ENCODE results near the gene RGS2. TPM values are rescaled to one million over a fixed set of nuclear protein-coding genes. Genes with fewer than 3 reads are reported as not detected.

The RGS2 gene
- total RNA-seq, 2 experiments from 2014 or later: 11.7 to 11.8 TPM

- no peak for DNase-seq
- H3K36me3 Mint-ChIP-seq (ENCODE audit: low read depth): no peaks in the 10 kb centered on the region
- no peaks in the 10 kb centered on the region for H3K27me3 Mint-ChIP-seq (ENCODE audit: low read depth)
- intact Hi-C loops (cut with micrococcal nuclease): loop anchor here (10.0 kb wide), 1 partner anchor 453 kb away; no protein-coding TSS in a partner anchor
- peaks cover 2% of the 10 kb centered on the region for H3K4me1 Mint-ChIP-seq (ENCODE audit: low read depth)
- H3K27ac Mint-ChIP-seq: no peak overlapping the region
- H3K4me3 Mint-ChIP-seq: no peak overlapping the region
- no peaks in the 10 kb centered on the region for H3K9me3 Mint-ChIP-seq
- CTCF ChIA-PET: no interaction called here
Observed at GRCh38 chr1:192801451-192801850, 7.4 kb upstream of the RGS2 start.

GRCh38 chr1:192802406-192802805 lies 6.4 kb upstream of the RGS2 start:
- Mint-ChIP-seq H3K4me1 (ENCODE audit: low read depth) (peaks cover 10% of the 10 kb centered on the region), H3K36me3 (ENCODE audit: low read depth) (no peaks in the 10 kb centered on the region), H3K4me3 (no peak overlapping the region), H3K27me3 (ENCODE audit: low read depth) (no peaks in the 10 kb centered on the region), H3K9me3 (no peaks in the 10 kb centered on the region), H3K27ac (no peak overlapping the region)
- no peak for DNase-seq
- intact Hi-C loops (cut with micrococcal nuclease): loop anchor here (10.0 kb wide), 1 partner anchor 452 kb away; no protein-coding TSS in a partner anchor
- CTCF ChIA-PET: interaction anchor here (1.2 kb wide), 1 partner anchor 196 kb away, joined by 3 read pairs; no protein-coding TSS in a partner anchor

- no peak overlapping the region for H3K27ac Mint-ChIP-seq
- no peaks in the 10 kb centered on the region for H3K9me3 Mint-ChIP-seq
- H3K36me3 Mint-ChIP-seq (ENCODE audit: low read depth): no peaks in the 10 kb centered on the region
- CTCF ChIA-PET: interaction anchor here (0.6 to 1.8 kb wide), 2 partner anchors 12 to 59 kb away, joined by 4 to 5 read pairs; no protein-coding TSS in a partner anchor
- peaks cover 20% of the 10 kb centered on the region for H3K4me1 Mint-ChIP-seq (ENCODE audit: low read depth)
- DNase-seq: no peak
- intact Hi-C loops (cut with micrococcal nuclease): loop anchor here (10.0 kb wide), 1 partner anchor 451 kb away; no protein-coding TSS in a partner anchor
- H3K27me3 Mint-ChIP-seq (ENCODE audit: low read depth): no peaks in the 10 kb centered on the region
- H3K4me3 Mint-ChIP-seq: no peak overlapping the region
Observed at GRCh38 chr1:192803501-192803900, 5.3 kb upstream of the RGS2 start.

GRCh38 chr1:192805832-192806323 lies 3.0 kb upstream of the RGS2 start:
- Mint-ChIP-seq H3K4me3 (no peak overlapping the region), H3K27ac (no peak overlapping the region), H3K9me3 (no peaks in the 10 kb centered on the region), H3K27me3 (ENCODE audit: low read depth) (no peaks in the 10 kb centered on the region), H3K36me3 (ENCODE audit: low read depth) (peaks cover 1% of the 10 kb centered on the region), H3K4me1 (ENCODE audit: low read depth) (peaks cover 31% of the 10 kb centered on the region)
- CTCF ChIA-PET: interaction anchor here (0.7 to 2.1 kb wide), 12 partner anchors 44 to 329 kb away, joined by 3 to 9 read pairs (median 4); partner anchors contain the start of genes CDC73 and UCHL5
- intact Hi-C loops (cut with micrococcal nuclease): loop anchor here (1.0 to 10.0 kb wide), 11 partner anchors 225 to 1246 kb away; partner anchors contain the start of gene GLRX2
- peak; percentile 11 for DNase-seq

- intact Hi-C loops (cut with micrococcal nuclease): loop anchor here (1.0 to 10.0 kb wide), 16 partner anchors 97 to 1482 kb away; partner anchors contain the start of gene GLRX2
- Mint-ChIP-seq H3K4me3 (peak overlapping the region; percentile 96), H3K36me3 (ENCODE audit: low read depth) (peaks cover 5% of the 10 kb centered on the region), H3K27me3 (ENCODE audit: low read depth) (no peaks in the 10 kb centered on the region), H3K27ac (peak overlapping the region; percentile 56), H3K9me3 (no peaks in the 10 kb centered on the region), H3K4me1 (ENCODE audit: low read depth) (peaks cover 31% of the 10 kb centered on the region)
- DNase-seq: peak; percentile 20
- CTCF ChIA-PET: interaction anchor here (0.6 to 2.1 kb wide), 15 partner anchors 37 to 1629 kb away, joined by 3 to 13 read pairs (median 4); partner anchors contain the start of genes CDC73 and UCHL5
Observed at GRCh38 chr1:192807211-192808162, 1.4 kb upstream of the RGS2 start.

- H3K4me1 Mint-ChIP-seq (ENCODE audit: low read depth): peaks cover 31% of the 10 kb centered on the region
- peak overlapping the region; percentile 96 for H3K4me3 Mint-ChIP-seq
- H3K27me3 Mint-ChIP-seq (ENCODE audit: low read depth): no peaks in the 10 kb centered on the region
- no peaks in the 10 kb centered on the region for H3K9me3 Mint-ChIP-seq
- CTCF ChIA-PET: interaction anchor here (0.6 to 1.8 kb wide), 6 partner anchors 60 to 1628 kb away, joined by 3 to 13 read pairs (median 4); no protein-coding TSS in a partner anchor
- peak; percentile 12 for DNase-seq
- no peak overlapping the region for H3K27ac Mint-ChIP-seq
- peaks cover 5% of the 10 kb centered on the region for H3K36me3 Mint-ChIP-seq (ENCODE audit: low read depth)
- intact Hi-C loops (cut with micrococcal nuclease): loop anchor here (1.0 to 10.0 kb wide), 10 partner anchors 96 to 1244 kb away; partner anchors contain the start of gene GLRX2
Observed at GRCh38 chr1:192808163-192808517, 699 bp upstream of the RGS2 start.

- peak overlapping the region; percentile 82 for H3K27ac Mint-ChIP-seq
- no peaks in the 10 kb centered on the region for H3K9me3 Mint-ChIP-seq
- CTCF ChIA-PET: interaction anchor here (0.7 to 1.4 kb wide), 2 partner anchors 10 to 313 kb away, joined by 3 read pairs; no protein-coding TSS in a partner anchor
- peak; percentile 76 for DNase-seq
- H3K36me3 Mint-ChIP-seq (ENCODE audit: low read depth): peaks cover 5% of the 10 kb centered on the region
- H3K27me3 Mint-ChIP-seq (ENCODE audit: low read depth): peaks cover 2% of the 10 kb centered on the region
- H3K4me3 Mint-ChIP-seq: peak overlapping the region; percentile 96
- H3K4me1 Mint-ChIP-seq (ENCODE audit: low read depth): peaks cover 31% of the 10 kb centered on the region
- intact Hi-C loops (cut with micrococcal nuclease): loop anchor here (1.0 to 10.0 kb wide), 12 partner anchors 169 to 1486 kb away; partner anchors contain the start of genes CDC73, GLRX2, RO60 and UCHL5
Observed at GRCh38 chr1:192809307-192810252, 741 bp downstream of the RGS2 start.

- CTCF ChIA-PET: interaction anchor here (0.8 to 1.4 kb wide), 2 partner anchors 9 to 268 kb away, joined by 3 to 4 read pairs; no protein-coding TSS in a partner anchor
- Mint-ChIP-seq H3K4me3 (peak overlapping the region; percentile 33), H3K36me3 (ENCODE audit: low read depth) (peaks cover 5% of the 10 kb centered on the region), H3K9me3 (no peaks in the 10 kb centered on the region), H3K27ac (no peak overlapping the region), H3K4me1 (ENCODE audit: low read depth) (peaks cover 31% of the 10 kb centered on the region), H3K27me3 (ENCODE audit: low read depth) (peaks cover 2% of the 10 kb centered on the region)
- intact Hi-C loops (cut with micrococcal nuclease): no loop called here
- DNase-seq: no peak
Observed at GRCh38 chr1:192810253-192810880, 1.5 kb downstream of the RGS2 start.

- no peak overlapping the region for H3K27ac Mint-ChIP-seq
- H3K4me3 Mint-ChIP-seq: no peak overlapping the region
Observed at GRCh38 chr1:192811006-192811405, 2.2 kb downstream of the RGS2 start.

GRCh38 chr1:192811594-192812239 lies 2.9 kb downstream of the RGS2 start:
- no peak for DNase-seq
- intact Hi-C loops (cut with micrococcal nuclease): no loop called here
- Mint-ChIP-seq H3K27me3 (ENCODE audit: low read depth) (peaks cover 2% of the 10 kb centered on the region), H3K36me3 (ENCODE audit: low read depth) (peaks cover 5% of the 10 kb centered on the region), H3K4me1 (ENCODE audit: low read depth) (peaks cover 28% of the 10 kb centered on the region), H3K4me3 (no peak overlapping the region), H3K27ac (no peak overlapping the region), H3K9me3 (no peaks in the 10 kb centered on the region)
- CTCF ChIA-PET: interaction anchor here (0.8 kb wide), 1 partner anchor 260 kb away, joined by 3 read pairs; no protein-coding TSS in a partner anchor

More at GRCh38 chr1:192811006-192811405, 2.2 kb downstream of the RGS2 start:
- Mint-ChIP-seq H3K27me3 (ENCODE audit: low read depth) (peaks cover 2% of the 10 kb centered on the region), H3K4me1 (ENCODE audit: low read depth) (peaks cover 29% of the 10 kb centered on the region), H3K36me3 (ENCODE audit: low read depth) (peaks cover 5% of the 10 kb centered on the region), H3K9me3 (no peaks in the 10 kb centered on the region)
- intact Hi-C loops (cut with micrococcal nuclease): no loop called here
- DNase-seq: no peak
- CTCF ChIA-PET: interaction anchor here (0.8 to 1.4 kb wide), 2 partner anchors 9 to 269 kb away, joined by 3 to 4 read pairs; no protein-coding TSS in a partner anchor

Measured in activated naive CD4-positive, alpha-beta T cell treated with anti-CD3 and anti-CD28 coated beads for 36 hours (primary cell).